NB4 (cell line): ENCODE results near the gene CFAP90.

ENCODE experiments used
- DNase-seq: peaks from one replicate; pipeline ENCODE4 v3.0.0; 2010; ENCODE audit warnings: low read depth
- H3K4me3 ChIP-seq: one replicate; pipeline ENCODE4 v1.5.1; 2011; ENCODE audit warnings: mild to moderate bottlenecking, low read depth, low read length, moderate library complexity
- MAX ChIP-seq: IDR thresholded peaks from 2 replicates; pipeline ENCODE4 v1.6.1; 2011; ENCODE audit warnings: low read depth, low read length
- MYC ChIP-seq: IDR thresholded peaks from 2 replicates; pipeline ENCODE4 v1.6.1; 2011; ENCODE audit warnings: low read depth, low read length
- POLR2A ChIP-seq: IDR thresholded peaks from 2 replicates; pipeline ENCODE4 v1.6.1; 2011; ENCODE audit warnings: mild to moderate bottlenecking; ENCODE audit not compliant: insufficient read length; ENCODE audit errors: extremely low read depth
- TF ChIP-seq, protein P1 (sequence below): IDR thresholded peaks from one replicate; pipeline ENCODE4 v1.5.1; 2012; ENCODE audit warnings: low read depth, low read length

The CFAP90 gene

GRCh38 chr5:7871653-7872052 is 20.7 kb upstream of the CFAP90 start:
- no peak for TF ChIP-seq MYC
- no peak for TF ChIP-seq MAX
- no peak for TF ChIP-seq POLR2A
- TF ChIP-seq, protein P1, sequence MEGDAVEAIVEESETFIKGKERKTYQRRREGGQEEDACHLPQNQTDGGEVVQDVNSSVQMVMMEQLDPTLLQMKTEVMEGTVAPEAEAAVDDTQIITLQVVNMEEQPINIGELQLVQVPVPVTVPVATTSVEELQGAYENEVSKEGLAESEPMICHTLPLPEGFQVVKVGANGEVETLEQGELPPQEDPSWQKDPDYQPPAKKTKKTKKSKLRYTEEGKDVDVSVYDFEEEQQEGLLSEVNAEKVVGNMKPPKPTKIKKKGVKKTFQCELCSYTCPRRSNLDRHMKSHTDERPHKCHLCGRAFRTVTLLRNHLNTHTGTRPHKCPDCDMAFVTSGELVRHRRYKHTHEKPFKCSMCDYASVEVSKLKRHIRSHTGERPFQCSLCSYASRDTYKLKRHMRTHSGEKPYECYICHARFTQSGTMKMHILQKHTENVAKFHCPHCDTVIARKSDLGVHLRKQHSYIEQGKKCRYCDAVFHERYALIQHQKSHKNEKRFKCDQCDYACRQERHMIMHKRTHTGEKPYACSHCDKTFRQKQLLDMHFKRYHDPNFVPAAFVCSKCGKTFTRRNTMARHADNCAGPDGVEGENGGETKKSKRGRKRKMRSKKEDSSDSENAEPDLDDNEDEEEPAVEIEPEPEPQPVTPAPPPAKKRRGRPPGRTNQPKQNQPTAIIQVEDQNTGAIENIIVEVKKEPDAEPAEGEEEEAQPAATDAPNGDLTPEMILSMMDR, result no peak
- no peak for DNase-seq
- H3K4me3 ChIP-seq, result peak overlapping the region; percentile 19

GRCh38 chr5:7869474-7870136 is 18.7 kb upstream of the CFAP90 start:
- H3K4me3 ChIP-seq, result peak overlapping the region; percentile 95
- peak; percentile 47 for DNase-seq
- no peak for TF ChIP-seq MYC
- TF ChIP-seq, protein P1, result no peak
- no peak for TF ChIP-seq MAX
- no peak for TF ChIP-seq POLR2A

GRCh38 chr5:7868773-7869473 is 18.0 kb upstream of the CFAP90 start, which contains the start of the genes FASTKD3 and MTRR:
FASTKD3 (minus strand) TSS chr5:7869031; CDS start chr5:7868083, 948 bp downstream.
MTRR (plus strand) TSS chr5:7869148; CDS start chr5:7870795, 1,647 bp downstream.
- TF ChIP-seq MYC (peak; percentile 84), MAX (peak; percentile 90), POLR2A (peak; percentile 93)
- TF ChIP-seq, protein P1, result no peak
- H3K4me3 ChIP-seq, result peak within 1 kb of the TSS; percentile 95
- DNase-seq, result peak; percentile 97

DNA sequence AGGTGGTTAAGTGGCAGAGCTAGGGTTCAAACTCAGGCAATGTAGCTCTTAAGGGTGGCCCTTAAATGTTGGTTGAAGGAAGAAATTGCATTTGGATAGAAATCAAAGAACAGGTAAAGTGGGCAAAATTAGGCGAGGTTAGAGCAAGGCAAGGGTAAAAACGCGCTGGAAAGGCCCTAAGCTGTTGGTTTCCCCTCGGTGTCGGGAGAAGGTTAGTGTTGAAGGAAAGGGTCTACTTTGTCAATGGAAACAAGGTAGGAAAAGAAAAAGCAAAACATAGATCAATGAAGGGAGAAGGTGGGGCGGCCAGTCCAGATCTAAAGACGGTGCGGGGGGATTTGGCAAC is 17.5 kb upstream of the CFAP90 start:
- no peak for DNase-seq
- peak overlapping the region; percentile 95 for H3K4me3 ChIP-seq
- TF ChIP-seq MYC (no peak), POLR2A (no peak), MAX (no peak; the same call in 1 of the 2 replicates)
- TF ChIP-seq, protein P1, result no peak

- H3K4me3 ChIP-seq, result peak overlapping the region; percentile 95
- TF ChIP-seq POLR2A (no peak), MYC (no peak), MAX (no peak)
- TF ChIP-seq, protein P1, result no peak
- DNase-seq, result no peak
These were observed 16.3 kb upstream of the CFAP90 start for GRCh38 chr5:7867260-7867659.
